GM12878 (cell line): ENCODE measurements around the gene EIF3A. TPM values are rescaled to one million over a fixed set of nuclear protein-coding genes. Genes with fewer than 3 reads are reported as not detected.
A peak's percentile ranks its signal among the peaks of the same experiment; 100 is the strongest.

Experiments
- ATAC-seq: fragments of 200-7000 bp; cut with Tn5 transposase; 3 replicates; pipeline ENCODE4 v1.9.1; 2020; ENCODE audit warnings: mild to moderate bottlenecking, moderate library complexity
- BruUV-seq: library from RNA; stranded (reverse); fragments of 400-500 nt; replicated peaks from 2 replicates; lab custom pipeline; 2021; lab: Mats Ljungman, UMichigan
- CTCF ChIA-PET: fragments of 300-600 bp; sonication (Branson Sonifier 250); formaldehyde crosslinking; extraction: SDS; loops from one replicate; lab custom pipeline; 2021; ENCODE audit warnings: inconsistent platforms; lab: Yijun Ruan, JAX
- POLR2A ChIA-PET: fragments of 350-600 bp; formaldehyde crosslinking; extraction: SDS; loops from one replicate; lab custom pipeline; 2021; ENCODE audit warnings: inconsistent platforms; lab: Charles Lee
- RAD21 ChIA-PET: fragments of 300-600 bp; sonication (Branson Sonifier 250); formaldehyde crosslinking; loops from one replicate; lab custom pipeline; 2023; ENCODE audit warnings: antibody characterized with exemption; ENCODE audit not compliant: unreplicated experiment; lab: Charles Lee
- SMC1A ChIA-PET: fragments of 300-600 bp; sonication (Branson Sonifier 250); formaldehyde crosslinking; loops from one replicate; lab custom pipeline; 2023; ENCODE audit not compliant: unreplicated experiment, uncharacterized antibody; lab: Charles Lee
- DNase-seq: peaks from one replicate; pipeline ENCODE4 v3.0.0-alpha.2; 2011; ENCODE audit warnings: low read depth, low spot score
- FAIRE-seq: peaks from 3 replicates; lab custom pipeline; 2011; peaks lifted over from hg19 to GRCh38; lab: Jason Lieb, UNC
- H2AFZ ChIP-seq: 2 replicates; pipeline ENCODE4 v1.6.0; 2011; ENCODE audit warnings: low read depth, low read length, control low read depth; ENCODE audit not compliant: control insufficient read depth
- H3K27ac ChIP-seq: 2 replicates; pipeline ENCODE4 v1.5.1; 2011; ENCODE audit warnings: control low read depth; ENCODE audit not compliant: control insufficient read depth, insufficient read depth
- H3K27me3 ChIP-seq, 2 experiments: replicated peaks in 1 of 2; 2 replicates each; pipeline versions ENCODE4 v1.6.0 to v1.6.1; 2011; ENCODE audit warnings: low read length in 1 of 2; ENCODE audit not compliant: control insufficient read depth in 2 of 2, insufficient read depth in 2 of 2
- H3K36me3 ChIP-seq, 2 experiments: 2 replicates each; pipeline ENCODE4 v1.5.1; 2011; ENCODE audit warnings: low read length in 1 of 2; ENCODE audit not compliant: control insufficient read depth in 2 of 2, insufficient read depth in 2 of 2
- H3K4me1 ChIP-seq: 2 replicates; pipeline ENCODE4 v1.6.1; 2011; ENCODE audit warnings: mild to moderate bottlenecking, low read length, moderate library complexity, mixed read lengths; ENCODE audit not compliant: control insufficient read depth, insufficient read depth
- H3K4me2 ChIP-seq: 2 replicates; pipeline ENCODE4 v1.6.0; 2011; ENCODE audit warnings: control low read depth; ENCODE audit not compliant: control insufficient read depth, insufficient read depth
- H3K4me3 ChIP-seq: fragments of 200-600 bp; sonication (generic); 2 replicates; pipeline ENCODE4 v1.5.1; 2016
- H3K79me2 ChIP-seq: 2 replicates; pipeline ENCODE4 v1.6.0; 2011; ENCODE audit warnings: low read length; ENCODE audit not compliant: control insufficient read depth, insufficient read depth
- H3K9ac ChIP-seq: 2 replicates; pipeline ENCODE4 v1.8.0; 2011; ENCODE audit warnings: low read length, control low read depth, mixed read lengths; ENCODE audit not compliant: control insufficient read depth, insufficient read depth
- H3K9me3 ChIP-seq: replicated peaks from 3 replicates; pipeline ENCODE4 v1.5.1; 2011; ENCODE audit warnings: mild to moderate bottlenecking, low read length; ENCODE audit not compliant: control insufficient read depth, insufficient read depth
- H4K20me1 ChIP-seq: 2 replicates; pipeline ENCODE4 v1.6.0; 2011; ENCODE audit not compliant: control insufficient read depth, insufficient read depth
- BHLHE40 ChIP-seq, 2 experiments: fragments of 450-650 bp in 1 of 2; IDR thresholded peaks; 2 replicates each; pipeline ENCODE4 v1.6.1; 2011 to 2017; ENCODE audit warnings: low read depth in 2 of 2, borderline replicate concordance in 1 of 2, improper control_type of control experiment in 1 of 2, low read length in 1 of 2, mild to moderate bottlenecking in 1 of 2
- BRCA1 ChIP-seq: IDR thresholded peaks from 2 replicates; pipeline ENCODE4 v1.6.1; 2011; ENCODE audit warnings: low read depth, low read length, improper control_type of control experiment
- EGR1 ChIP-seq, 2 experiments: IDR thresholded peaks; 1 replicate in 1 of 2; 2 replicates in 1 of 2; pipeline ENCODE4 v1.6.1; 2011 to 2012; ENCODE audit warnings: low read depth in 2 of 2, low read length in 2 of 2, borderline replicate concordance in 1 of 2, mild to moderate bottlenecking in 1 of 2, moderate library complexity in 1 of 2
- ESRRA ChIP-seq: IDR thresholded peaks from 2 replicates; pipeline ENCODE4 v1.6.1; 2012; ENCODE audit warnings: mild to moderate bottlenecking, low read length, improper control_type of control experiment
- FOXK2 ChIP-seq: fragments of 450-650 bp; IDR thresholded peaks from 2 replicates; pipeline ENCODE4 v1.6.1; 2017; ENCODE audit warnings: mild to moderate bottlenecking, moderate library complexity
- GATAD2B ChIP-seq: fragments of 450-650 bp; conservative IDR thresholded peaks from 2 replicates; pipeline ENCODE4 v1.6.1; 2017; ENCODE audit warnings: low read depth, mild to moderate bottlenecking, moderate library complexity
- IKZF2 ChIP-seq, 2 experiments: fragments of 450-650 bp; IDR thresholded peaks; 2 replicates each; pipeline ENCODE4 v1.6.1; 2017; ENCODE audit warnings: mild to moderate bottlenecking in 2 of 2, moderate library complexity in 2 of 2
- LARP7 ChIP-seq: fragments of 450-650 bp; IDR thresholded peaks from 2 replicates; pipeline ENCODE4 v1.6.1; 2017; ENCODE audit warnings: mild to moderate bottlenecking
- MEF2B ChIP-seq: fragments of 450-650 bp; IDR thresholded peaks from 2 replicates; pipeline ENCODE4 v1.6.1; 2018; ENCODE audit warnings: mild to moderate bottlenecking, moderate library complexity; ENCODE audit not compliant: partially characterized antibody, poor library complexity, severe bottlenecking
- MTA2 ChIP-seq: fragments of 450-650 bp; IDR thresholded peaks from 2 replicates; pipeline ENCODE4 v1.6.1; 2016; ENCODE audit warnings: low read depth, mild to moderate bottlenecking, moderate library complexity
- MTA3 ChIP-seq: IDR thresholded peaks from 2 replicates; pipeline ENCODE4 v1.6.1; 2012; ENCODE audit warnings: low read length, inconsistent platforms, borderline replicate concordance
- MYB ChIP-seq: fragments of 150-350 bp; IDR thresholded peaks from 2 replicates; pipeline ENCODE4 v1.6.1; 2014; ENCODE audit warnings: mild to moderate bottlenecking, low read depth, low read length, borderline replicate concordance
- NFYA ChIP-seq: IDR thresholded peaks from 2 replicates; pipeline ENCODE4 v1.6.1; 2011; ENCODE audit warnings: low read depth, mild to moderate bottlenecking, low read length, improper control_type of control experiment, borderline replicate concordance
- NR2F1 ChIP-seq: fragments of 450-650 bp; conservative IDR thresholded peaks from 2 replicates; pipeline ENCODE4 v1.6.1; 2017; ENCODE audit warnings: mild to moderate bottlenecking
- POU2F2 ChIP-seq: IDR thresholded peaks from 3 replicates; pipeline ENCODE4 v1.6.1; 2011; ENCODE audit warnings: low read depth, mild to moderate bottlenecking, low read length, borderline replicate concordance
- RAD21 ChIP-seq: IDR thresholded peaks from 2 replicates; pipeline ENCODE4 v1.6.1; 2011; ENCODE audit warnings: mild to moderate bottlenecking, low read depth, low read length, moderate library complexity; ENCODE audit not compliant: insufficient read depth
- SIN3A ChIP-seq: IDR thresholded peaks from 2 replicates; pipeline ENCODE4 v1.6.1; 2012; ENCODE audit warnings: low read depth, low read length, improper control_type of control experiment
- SRF ChIP-seq, 2 experiments: IDR thresholded peaks; 2 replicates each; pipeline ENCODE4 v1.6.1; 2011; ENCODE audit warnings: low read depth in 2 of 2, low read length in 2 of 2, mild to moderate bottlenecking in 1 of 2, moderate library complexity in 1 of 2
- STAT1 ChIP-seq: fragments of 450-650 bp; conservative IDR thresholded peaks from 2 replicates; pipeline ENCODE4 v1.6.1; 2014; ENCODE audit warnings: antibody characterized with exemption, mild to moderate bottlenecking
- TCF12 ChIP-seq: IDR thresholded peaks from 2 replicates; pipeline ENCODE4 v1.6.1; 2011; ENCODE audit warnings: low read depth, mild to moderate bottlenecking, low read length
- WRNIP1 ChIP-seq: IDR thresholded peaks from 2 replicates; pipeline ENCODE4 v1.6.1; 2011; ENCODE audit warnings: low read depth, low read length, improper control_type of control experiment, borderline replicate concordance
- ZNF217 ChIP-seq: fragments of 450-650 bp; IDR thresholded peaks from 2 replicates; pipeline ENCODE4 v1.6.1; 2017; ENCODE audit warnings: antibody characterized with exemption, mild to moderate bottlenecking
- WGBS: methylation state at CpG from one replicate; pipeline ENCODE4 v1.1.6; 2016; ENCODE audit warnings: low lambda C conversion rate; ENCODE audit not compliant: insufficient replicate concordance, insufficient coverage; ENCODE audit errors: missing lambda C conversion rate; 5-methylcytosine and 5-hydroxymethylcytosine counted together
- in situ Hi-C: fragments of 300-500 bp; cut with MboI; formaldehyde crosslinking; loops from 9 replicates; pipeline ENCODE4 v1.14.3; 2018; ENCODE audit warnings: mixed read lengths
- intact Hi-C: fragments of 100-400 bp; cut with micrococcal nuclease; formaldehyde crosslinking; loops from one replicate; pipeline ENCODE4 v1.14.2; 2022; ENCODE audit not compliant: unreplicated experiment
- polyA plus RNA-seq, 11 experiments: library from polyadenylated mRNA; depleted of rRNA in 4 of 11; unstranded in 6 of 11; stranded (reverse) in 5 of 11; fragments of >200 nt; fragmentation: Nextera tagmentation in 4 of 11; fragmentation: Illumina TruSeq in 1 of 11; extraction: Ambion mirVana in 4 of 11; extraction: Trizol in 1 of 11; gene quantifications; 1 replicate in 1 of 11; 2 replicates in 10 of 11; pipeline versions ENCODE4 v1.2.1 to v1.2.3, GENCODE V29; 2011 to 2016; ENCODE audit warnings: inconsistent platforms in 2 of 11, missing spikeins in 2 of 11, low read depth in 1 of 11
- total RNA-seq, 4 experiments: library from RNA; depleted of rRNA in 3 of 4; stranded (reverse); fragments of >200 nt in 3 of 4; fragmentation: Illumina TruSeq in 1 of 4; extraction: Trizol in 1 of 4; gene quantifications; 2 replicates each; pipeline versions ENCODE4 v1.2.1 to v1.2.3, GENCODE V29; 2013 to 2021
- TF ChIP-seq, protein P1 (sequence below): IDR thresholded peaks from 2 replicates; pipeline ENCODE4 v1.6.1; 2012; ENCODE audit warnings: low read length, inconsistent platforms

EIF3A gene
- total and polyA plus RNA-seq, 10 of the 15 experiments (the other 5 are each of a cell fraction or from before 2014, with no cell fraction given): 42.3 to 195 (median 96.3) TPM

DNA sequence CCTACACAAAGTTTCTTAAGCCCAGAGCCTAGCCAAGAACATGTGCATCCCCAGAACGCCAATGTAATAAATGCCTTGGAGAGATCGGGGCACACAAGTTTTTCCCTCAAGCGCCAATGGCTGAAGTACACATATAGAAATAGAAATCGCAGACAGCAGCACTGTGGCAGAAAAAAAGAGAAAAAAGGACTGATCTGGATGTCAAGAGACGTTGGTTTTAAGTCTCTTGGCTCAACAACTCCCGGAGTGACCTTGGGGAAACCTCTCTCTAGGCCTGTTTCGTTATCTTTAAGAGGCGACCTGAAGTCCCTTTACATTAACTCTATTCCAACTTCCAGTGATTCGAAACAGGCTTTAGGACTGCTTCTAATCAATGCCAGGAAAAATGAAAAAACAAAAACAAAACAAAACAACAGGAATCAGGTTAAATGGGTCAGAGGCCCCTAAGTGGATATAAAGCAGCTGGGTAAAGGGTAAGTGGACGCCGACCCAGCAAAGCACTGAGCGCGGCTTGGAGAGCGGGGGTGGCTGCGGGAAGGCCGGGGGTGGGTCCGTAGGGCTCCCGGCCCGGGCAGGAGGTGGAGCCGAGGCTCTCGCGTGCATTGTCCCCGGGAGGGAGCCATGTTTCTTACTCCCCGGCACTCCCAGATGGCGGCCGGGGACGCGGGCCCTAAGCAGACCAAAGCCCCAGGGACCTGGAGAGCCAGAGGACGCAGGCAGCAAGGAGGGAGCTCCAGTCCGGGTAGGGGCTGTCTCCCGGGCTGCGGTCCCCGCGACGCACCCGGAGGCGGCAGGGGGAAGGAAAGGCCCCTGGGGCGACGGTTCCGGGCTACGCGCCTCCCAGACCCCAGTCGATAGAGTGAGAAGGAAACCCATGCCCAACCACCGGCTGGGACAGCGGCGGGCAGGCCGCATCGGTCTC lies 757 bp downstream of the EIF3A start:
- ChIA-PET POLR2A (interaction anchor here (0.6 to 1.1 kb wide), 6 partner anchors 22 to 126 kb away, joined by 3 to 6 read pairs (median 3); no protein-coding TSS in a partner anchor), CTCF (interaction anchor here (0.8 to 1.5 kb wide), 3 partner anchors 10 to 39 kb away, joined by 3 to 4 read pairs (median 4); no protein-coding TSS in a partner anchor), SMC1A (interaction anchor here (0.6 to 1.5 kb wide), 8 partner anchors 9 to 1306 kb away, joined by 3 to 6 read pairs (median 4); no protein-coding TSS in a partner anchor), RAD21 (interaction anchor here (1.1 to 1.4 kb wide), 3 partner anchors 49 to 119 kb away, joined by 3 to 5 read pairs (median 4); no protein-coding TSS in a partner anchor)
- H3K4me1 ChIP-seq: peaks cover 5% of the 10 kb centered on the region; the same call in 1 of the 2 replicates
- H3K27me3 ChIP-seq: no peaks in the 10 kb centered on the region
- peak overlapping the region; percentile 20 for H2AFZ ChIP-seq
- DNase-seq (no peak), FAIRE-seq (no peak), ATAC-seq (peak; percentile 88)
- H3K4me2 ChIP-seq: peak overlapping the region; percentile 91
- no TSS peak for BruUV-seq
- H3K9me3 ChIP-seq: no peaks in the 10 kb centered on the region
- peak overlapping the region; percentile 83 for H3K4me3 ChIP-seq
- peak overlapping the region; percentile 96 for H3K9ac ChIP-seq
- H4K20me1 ChIP-seq: peaks cover 7% of the 10 kb centered on the region
- in situ Hi-C loops: no loop called here
- H3K27ac ChIP-seq: peak overlapping the region; percentile 94
- intact Hi-C loops: loop anchor here (2.0 to 10.0 kb wide), 4 partner anchors 42 to 515 kb away; partner anchors contain the start of gene TIAL1
- 1% methylated on average over 48 of the region's 48 CpGs for WGBS
- peaks cover 64% of the 10 kb centered on the region for H3K79me2 ChIP-seq
- peaks cover 0 to 9% of the 10 kb centered on the region in 2 experiments; a peak in 2 of 4 replicates for H3K36me3 ChIP-seq
- TF ChIP-seq GATAD2B: peak; percentile 77
- 0 out of 2 replicates have a peak, but pooled peaks have one; percentile 9 for TF ChIP-seq TCF12
- no peak for TF ChIP-seq RAD21
- peak; percentile 22; the same call in 1 of the 2 replicates for TF ChIP-seq MTA3
- TF ChIP-seq MTA2: no peak
- peak; percentile 58 for TF ChIP-seq MEF2B
- TF ChIP-seq IKZF2 (IDR thresholded peaks at IDR 0.05): peak; percentile 42 to 59
- TF ChIP-seq SRF (IDR thresholded peaks at IDR 0.05; ENCODE audit: low read depth in 2 of 2, low read length in 2 of 2): 0 out of 4 replicates have a peak, but pooled peaks of 1 of the 2 experiments have one; percentile 17
- no peak for TF ChIP-seq FOXK2
- no peak for TF ChIP-seq NFYA
- TF ChIP-seq POU2F2: peak; percentile 29; the same call in 2 of the 3 replicates
- TF ChIP-seq WRNIP1: no peak
- no peak for TF ChIP-seq MYB
- TF ChIP-seq EGR1 (IDR thresholded peaks at IDR 0.05; ENCODE audit: borderline replicate concordance in 1 of 2, low read depth in 2 of 2, low read length in 2 of 2): peak in 1 of 2 experiments; percentile 97; a peak in 2 of 3 replicates
- 0 out of 2 replicates have a peak, but pooled peaks have one; percentile 20 for TF ChIP-seq SIN3A
- peak; percentile 51; the same call in 1 of the 2 replicates for TF ChIP-seq BRCA1
- peak in 1 of 2 experiments; percentile 75; a peak in 2 of 4 replicates for TF ChIP-seq BHLHE40 (IDR thresholded peaks at IDR 0.05; ENCODE audit: borderline replicate concordance in 1 of 2, low read depth in 2 of 2, low read length in 1 of 2)
- no peak for TF ChIP-seq ZNF217
- TF ChIP-seq STAT1: no peak
- TF ChIP-seq NR2F1: peak; percentile 17; the same call in 1 of the 2 replicates
- TF ChIP-seq ESRRA: no peak
- TF ChIP-seq LARP7: peak; percentile 77
- TF ChIP-seq, protein P1, sequence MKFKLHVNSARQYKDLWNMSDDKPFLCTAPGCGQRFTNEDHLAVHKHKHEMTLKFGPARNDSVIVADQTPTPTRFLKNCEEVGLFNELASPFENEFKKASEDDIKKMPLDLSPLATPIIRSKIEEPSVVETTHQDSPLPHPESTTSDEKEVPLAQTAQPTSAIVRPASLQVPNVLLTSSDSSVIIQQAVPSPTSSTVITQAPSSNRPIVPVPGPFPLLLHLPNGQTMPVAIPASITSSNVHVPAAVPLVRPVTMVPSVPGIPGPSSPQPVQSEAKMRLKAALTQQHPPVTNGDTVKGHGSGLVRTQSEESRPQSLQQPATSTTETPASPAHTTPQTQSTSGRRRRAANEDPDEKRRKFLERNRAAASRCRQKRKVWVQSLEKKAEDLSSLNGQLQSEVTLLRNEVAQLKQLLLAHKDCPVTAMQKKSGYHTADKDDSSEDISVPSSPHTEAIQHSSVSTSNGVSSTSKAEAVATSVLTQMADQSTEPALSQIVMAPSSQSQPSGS: peak; percentile 20; the same call in 1 of the 2 replicates
